ENCODE results near the gene OR51I2. TPM values are rescaled to one million over a fixed set of nuclear protein-coding genes. Genes with fewer than 3 reads are reported as not detected.

The OR51I2 gene
- total and polyA plus RNA-seq, 10 donors: not detected

DNA sequence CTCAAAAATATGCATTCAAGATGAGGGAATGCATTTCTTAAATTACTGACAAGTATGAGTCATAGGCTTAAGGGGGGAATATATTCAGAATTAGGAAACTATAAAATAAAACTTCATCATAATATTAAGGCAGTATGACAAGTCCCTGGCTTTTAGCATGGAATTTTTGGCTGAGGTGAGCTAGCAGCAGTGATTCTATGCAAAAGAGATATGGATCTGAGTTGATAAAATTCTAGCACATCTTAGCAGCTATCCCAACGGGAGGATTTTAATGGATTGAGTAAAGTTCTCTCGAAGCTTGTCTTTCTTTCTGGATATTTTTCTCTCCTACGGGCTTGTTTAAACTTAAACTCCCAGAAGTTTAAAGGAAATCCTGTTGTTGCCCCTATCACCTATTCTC lies 26.0 kb upstream of the OR51I2 start:
- Histone ChIP-seq H3K36me3 (no peaks in the 10 kb centered on the region), H3K4me3 (no peak overlapping the region), H3K27ac (no peak overlapping the region), H3K4me1 (no peaks in the 10 kb centered on the region), H3K27me3 (replicated peaks in 1 of 7) (peaks cover 0 to 4% (median 0%) of the 10 kb centered on the region in 7 donors), H3K9me3 (no peaks in the 10 kb centered on the region)
- intact Hi-C loops (cut with DNase I; ENCODE audit: low total_unique reads): no loop called here
- no peak for DNase-seq
- WGBS, 5 donors: 64 to 86% (median 75%) methylated on average over 3 of the region's 3 CpGs
- TF ChIP-seq POLR2A (IDR thresholded peaks at IDR 0.05): no peak
- TF ChIP-seq, protein P1, sequence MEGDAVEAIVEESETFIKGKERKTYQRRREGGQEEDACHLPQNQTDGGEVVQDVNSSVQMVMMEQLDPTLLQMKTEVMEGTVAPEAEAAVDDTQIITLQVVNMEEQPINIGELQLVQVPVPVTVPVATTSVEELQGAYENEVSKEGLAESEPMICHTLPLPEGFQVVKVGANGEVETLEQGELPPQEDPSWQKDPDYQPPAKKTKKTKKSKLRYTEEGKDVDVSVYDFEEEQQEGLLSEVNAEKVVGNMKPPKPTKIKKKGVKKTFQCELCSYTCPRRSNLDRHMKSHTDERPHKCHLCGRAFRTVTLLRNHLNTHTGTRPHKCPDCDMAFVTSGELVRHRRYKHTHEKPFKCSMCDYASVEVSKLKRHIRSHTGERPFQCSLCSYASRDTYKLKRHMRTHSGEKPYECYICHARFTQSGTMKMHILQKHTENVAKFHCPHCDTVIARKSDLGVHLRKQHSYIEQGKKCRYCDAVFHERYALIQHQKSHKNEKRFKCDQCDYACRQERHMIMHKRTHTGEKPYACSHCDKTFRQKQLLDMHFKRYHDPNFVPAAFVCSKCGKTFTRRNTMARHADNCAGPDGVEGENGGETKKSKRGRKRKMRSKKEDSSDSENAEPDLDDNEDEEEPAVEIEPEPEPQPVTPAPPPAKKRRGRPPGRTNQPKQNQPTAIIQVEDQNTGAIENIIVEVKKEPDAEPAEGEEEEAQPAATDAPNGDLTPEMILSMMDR (IDR thresholded peaks at IDR 0.05 in 8 of 11, conservative IDR thresholded peaks at IDR 0.05 in 3 of 11): no peak
- no peak for TF ChIP-seq POLR2AphosphoS5 (IDR thresholded peaks at IDR 0.05)

DNA sequence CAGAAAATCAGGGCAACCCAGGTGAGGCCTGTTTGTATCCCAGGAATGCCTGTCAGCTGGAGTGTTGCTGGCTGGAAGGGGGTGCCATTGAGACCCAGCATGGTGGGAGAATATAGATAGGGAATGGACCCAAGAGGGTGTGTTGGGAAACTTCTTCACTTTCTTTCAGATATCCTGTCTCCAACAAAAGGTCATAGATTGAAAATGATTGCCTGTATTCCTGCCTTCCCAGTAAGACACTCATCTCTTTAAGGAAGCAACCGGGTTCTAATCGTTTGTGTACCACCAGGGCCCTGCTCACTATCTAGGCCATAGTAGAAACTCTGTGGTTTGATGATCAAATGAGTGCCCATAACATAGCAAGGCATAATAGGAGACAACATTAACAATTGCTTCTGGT lies 7.7 kb upstream of the OR51I2 start, which contains the start of gene OR51I1:
Gene OR51I1, minus strand, starts transcription at position 101 of the 400 bp plus-strand sequence. Its CDS starts 0 bp downstream, at position 101.
- 28 to 50% (median 37%) methylated on average over 2 of the region's 2 CpGs for WGBS, 5 donors
- intact Hi-C loops (cut with DNase I; ENCODE audit: low total_unique reads): no loop called here

GRCh38 chr11:5443835-5444393 lies 5.2 kb upstream of the OR51I2 start:
- no peaks in the 10 kb centered on the region for H3K36me3 ChIP-seq
- no peaks in the 10 kb centered on the region for H3K27me3 ChIP-seq (replicated peaks in 1 of 7)
- H3K9me3 ChIP-seq: no peaks in the 10 kb centered on the region
- no peak overlapping the region for H3K27ac ChIP-seq
- no peak for DNase-seq
- H3K4me1 ChIP-seq: no peaks in the 10 kb centered on the region
- WGBS, 5 donors: 28 to 84% (median 54%) methylated on average over 2 of the region's 2 CpGs
- intact Hi-C loops (cut with DNase I; ENCODE audit: low total_unique reads): no loop called here
- H3K4me3 ChIP-seq: no peak overlapping the region
- TF ChIP-seq, protein P1 (IDR thresholded peaks at IDR 0.05 in 8 of 11, conservative IDR thresholded peaks at IDR 0.05 in 3 of 11): no peak
- no peak for TF ChIP-seq POLR2A (IDR thresholded peaks at IDR 0.05)
- TF ChIP-seq POLR2AphosphoS5 (IDR thresholded peaks at IDR 0.05): no peak

More for the DNA sequence above, 7.7 kb upstream of the OR51I2 start, which contains the start of gene OR51I1:
- Histone ChIP-seq H3K36me3 (no peaks in the 10 kb centered on the region), H3K4me3 (no peak within 1 kb of the TSS), H3K27ac (no peak within 1 kb of the TSS), H3K4me1 (no peaks in the 10 kb centered on the region), H3K9me3 (no peaks in the 10 kb centered on the region), H3K27me3 (replicated peaks in 1 of 7) (no peaks in the 10 kb centered on the region)
- DNase-seq: no peak
- TF ChIP-seq POLR2AphosphoS5 (IDR thresholded peaks at IDR 0.05) (no peak), POLR2A (IDR thresholded peaks at IDR 0.05) (no peak)
- TF ChIP-seq, protein P1 (IDR thresholded peaks at IDR 0.05 in 8 of 11, conservative IDR thresholded peaks at IDR 0.05 in 3 of 11): no peak

- no peak overlapping the region for H3K27ac ChIP-seq
- no peak for DNase-seq
- TF ChIP-seq POLR2AphosphoS5 (IDR thresholded peaks at IDR 0.05) (no peak), POLR2A (IDR thresholded peaks at IDR 0.05) (no peak)
- TF ChIP-seq, protein P1 (IDR thresholded peaks at IDR 0.05 in 8 of 11, conservative IDR thresholded peaks at IDR 0.05 in 3 of 11): no peak
- H3K4me1 ChIP-seq: no peaks in the 10 kb centered on the region
- no peaks in the 10 kb centered on the region for H3K27me3 ChIP-seq (replicated peaks in 1 of 7)
- H3K36me3 ChIP-seq: no peaks in the 10 kb centered on the region
- intact Hi-C loops (cut with DNase I; ENCODE audit: low total_unique reads): no loop called here
- H3K9me3 ChIP-seq: no peaks in the 10 kb centered on the region
- no peak overlapping the region for H3K4me3 ChIP-seq
- whole genome bisulfite sequencing, 5 donors: 70 to 88% (median 78%) methylated on average over 4 of the region's 4 CpGs
Measured at GRCh38 chr11:5449432-5449831, 309 bp downstream of the OR51I2 start.

All from spleen (tissue), 11 donors.